ENCODE results near the gene WDR33. TPM values are rescaled to one million over a fixed set of nuclear protein-coding genes. Genes with fewer than 3 reads are reported as not detected.

The WDR33 gene
- polyA plus RNA-seq, 2 donors, result 10.6 to 12.2 TPM

- Histone ChIP-seq H3K4me3 (ENCODE audit: low read depth in 1 of 2, low read length in 2 of 2) (no peak overlapping the region), H3K27ac (ENCODE audit: low read depth in 2 of 2, low read length in 1 of 2) (no peak overlapping the region), H3K27me3 (ENCODE audit: control insufficient read depth in 1 of 2, insufficient read depth in 2 of 2, low read length in 2 of 2) (no peaks in the 10 kb centered on the region), H3K4me1 (ENCODE audit: control insufficient read depth in 2 of 2, insufficient read depth in 2 of 2, low read length in 1 of 2) (peaks cover 4 to 12% of the 10 kb centered on the region in 2 donors), H3K36me3 (ENCODE audit: control insufficient read depth in 2 of 2, insufficient read depth in 2 of 2, low read length in 1 of 2) (peaks cover 3 to 10% of the 10 kb centered on the region in 2 donors), H3K9me3 (ENCODE audit: control insufficient read depth in 2 of 2, insufficient read depth in 1 of 2, low read depth in 1 of 2, low read length in 1 of 2) (no peaks in the 10 kb centered on the region)
- 91 to 95% methylated on average over 5 of the region's 5 CpGs for WGBS, 2 donors
Measured at GRCh38 chr2:127703282-127703681, 107.7 kb downstream of the WDR33 start.

DNA sequence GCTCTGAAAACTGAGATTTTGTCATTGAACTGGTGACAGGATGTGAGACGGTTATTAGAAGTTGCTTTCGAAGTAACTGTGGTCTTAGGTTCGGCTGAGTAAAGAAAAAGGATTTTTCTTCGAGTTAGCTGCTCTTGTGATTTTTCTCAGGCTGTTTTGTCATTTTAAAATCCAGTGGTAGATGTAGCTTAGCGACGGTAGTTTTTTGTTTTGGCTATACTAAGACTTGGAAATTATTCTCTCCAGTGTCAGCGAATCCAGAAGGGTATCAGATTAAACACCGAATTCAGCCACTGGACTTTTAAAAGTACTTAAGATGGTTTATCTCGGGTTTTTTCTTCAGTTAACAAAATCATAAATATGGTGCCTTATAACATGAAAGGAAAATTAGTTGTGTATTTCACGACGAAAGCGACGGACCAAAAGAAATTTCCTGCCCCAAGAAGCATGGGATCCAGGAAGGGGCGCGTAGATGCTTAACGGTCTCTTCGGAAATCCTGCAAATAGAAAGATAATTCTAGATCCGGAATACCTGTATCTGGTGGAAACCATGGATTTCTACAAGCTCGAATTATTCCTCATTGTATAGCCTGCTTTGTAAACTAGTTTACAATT lies 108.5 kb downstream of the WDR33 start:
- H3K27ac ChIP-seq (ENCODE audit: low read depth in 2 of 2, low read length in 1 of 2), result peak overlapping the region; percentile 98 to 100
- H3K36me3 ChIP-seq (ENCODE audit: control insufficient read depth in 2 of 2, insufficient read depth in 2 of 2, low read length in 1 of 2), result peaks cover 2 to 5% of the 10 kb centered on the region in 2 donors
- peaks cover 4 to 8% of the 10 kb centered on the region in 2 donors for H3K4me1 ChIP-seq (ENCODE audit: control insufficient read depth in 2 of 2, insufficient read depth in 2 of 2, low read length in 1 of 2)
- 59 to 62% methylated on average over 19 of the region's 19 CpGs for WGBS, 2 donors
- no peaks in the 10 kb centered on the region for H3K9me3 ChIP-seq (ENCODE audit: control insufficient read depth in 2 of 2, insufficient read depth in 1 of 2, low read depth in 1 of 2, low read length in 1 of 2)
- H3K4me3 ChIP-seq (ENCODE audit: low read depth in 1 of 2, low read length in 2 of 2), result peak overlapping the region; percentile 81 to 93
- H3K27me3 ChIP-seq (ENCODE audit: control insufficient read depth in 1 of 2, insufficient read depth in 2 of 2, low read length in 2 of 2), result no peaks in the 10 kb centered on the region

- 0 to 1% methylated on average over 94 to 108 of the region's 108 CpGs for WGBS, 2 donors
- peak overlapping the region; percentile 81 to 93 for H3K4me3 ChIP-seq (ENCODE audit: low read depth in 1 of 2, low read length in 2 of 2)
- H3K27me3 ChIP-seq (ENCODE audit: control insufficient read depth in 1 of 2, insufficient read depth in 2 of 2, low read length in 2 of 2), result no peaks in the 10 kb centered on the region
- peak overlapping the region; percentile 98 to 100 for H3K27ac ChIP-seq (ENCODE audit: low read depth in 2 of 2, low read length in 1 of 2)
- H3K9me3 ChIP-seq (ENCODE audit: control insufficient read depth in 2 of 2, insufficient read depth in 1 of 2, low read depth in 1 of 2, low read length in 1 of 2), result no peaks in the 10 kb centered on the region
- H3K4me1 ChIP-seq (ENCODE audit: control insufficient read depth in 2 of 2, insufficient read depth in 2 of 2, low read length in 1 of 2), result peaks cover 4 to 8% of the 10 kb centered on the region in 2 donors
- peaks cover 2 to 3% of the 10 kb centered on the region in 2 donors for H3K36me3 ChIP-seq (ENCODE audit: control insufficient read depth in 2 of 2, insufficient read depth in 2 of 2, low read length in 1 of 2)
Measured at GRCh38 chr2:127701651-127702394, 109.1 kb downstream of the WDR33 start.

GRCh38 chr2:127701193-127701650 lies 109.7 kb downstream of the WDR33 start, which contains the start of gene SFT2D3:
Gene SFT2D3 (plus strand): TSS chr2:127701497. CDS start chr2:127701529, 32 bp downstream.
- peak within 1 kb of the TSS; percentile 98 to 100 for H3K27ac ChIP-seq (ENCODE audit: low read depth in 2 of 2, low read length in 1 of 2)
- H3K27me3 ChIP-seq (ENCODE audit: control insufficient read depth in 1 of 2, insufficient read depth in 2 of 2, low read length in 2 of 2), result no peaks in the 10 kb centered on the region
- no peaks in the 10 kb centered on the region for H3K9me3 ChIP-seq (ENCODE audit: control insufficient read depth in 2 of 2, insufficient read depth in 1 of 2, low read depth in 1 of 2, low read length in 1 of 2)
- 0% methylated on average over 43 to 44 of the region's 44 CpGs for WGBS, 2 donors
- H3K4me3 ChIP-seq (ENCODE audit: low read depth in 1 of 2, low read length in 2 of 2), result peak within 1 kb of the TSS; percentile 81 to 93
- H3K36me3 ChIP-seq (ENCODE audit: control insufficient read depth in 2 of 2, insufficient read depth in 2 of 2, low read length in 1 of 2), result no peaks in the 10 kb centered on the region
- H3K4me1 ChIP-seq (ENCODE audit: control insufficient read depth in 2 of 2, insufficient read depth in 2 of 2, low read length in 1 of 2), result peaks cover 4 to 8% of the 10 kb centered on the region in 2 donors

GRCh38 chr2:127700527-127701192 lies 110.3 kb downstream of the WDR33 start:
- no peaks in the 10 kb centered on the region for H3K9me3 ChIP-seq (ENCODE audit: control insufficient read depth in 2 of 2, insufficient read depth in 1 of 2, low read depth in 1 of 2, low read length in 1 of 2)
- H3K27me3 ChIP-seq (ENCODE audit: control insufficient read depth in 1 of 2, insufficient read depth in 2 of 2, low read length in 2 of 2), result no peaks in the 10 kb centered on the region
- H3K4me3 ChIP-seq (ENCODE audit: low read depth in 1 of 2, low read length in 2 of 2), result peak overlapping the region; percentile 81 to 93
- no peaks in the 10 kb centered on the region for H3K36me3 ChIP-seq (ENCODE audit: control insufficient read depth in 2 of 2, insufficient read depth in 2 of 2, low read length in 1 of 2)
- H3K27ac ChIP-seq (ENCODE audit: low read depth in 2 of 2, low read length in 1 of 2), result peak overlapping the region; percentile 98 to 100
- 43 to 47% methylated on average over 17 of the region's 17 CpGs for WGBS, 2 donors
- H3K4me1 ChIP-seq (ENCODE audit: control insufficient read depth in 2 of 2, insufficient read depth in 2 of 2, low read length in 1 of 2), result peaks cover 6 to 11% of the 10 kb centered on the region in 2 donors

GRCh38 chr2:127698553-127699355 lies 112.2 kb downstream of the WDR33 start:
- 95 to 96% methylated on average over 27 of the region's 27 CpGs for WGBS, 2 donors
- Histone ChIP-seq H3K27me3 (ENCODE audit: control insufficient read depth in 1 of 2, insufficient read depth in 2 of 2, low read length in 2 of 2) (no peaks in the 10 kb centered on the region), H3K9me3 (ENCODE audit: control insufficient read depth in 2 of 2, insufficient read depth in 1 of 2, low read depth in 1 of 2, low read length in 1 of 2) (no peaks in the 10 kb centered on the region)

GRCh38 chr2:127697482-127698180 lies 113.3 kb downstream of the WDR33 start:
- Histone ChIP-seq H3K36me3 (ENCODE audit: control insufficient read depth in 2 of 2, insufficient read depth in 2 of 2, low read length in 1 of 2) (no peaks in the 10 kb centered on the region), H3K27ac (ENCODE audit: low read depth in 2 of 2, low read length in 1 of 2) (no peak overlapping the region), H3K27me3 (ENCODE audit: control insufficient read depth in 1 of 2, insufficient read depth in 2 of 2, low read length in 2 of 2) (no peaks in the 10 kb centered on the region), H3K4me1 (ENCODE audit: control insufficient read depth in 2 of 2, insufficient read depth in 2 of 2, low read length in 1 of 2) (peaks cover 2 to 9% of the 10 kb centered on the region in 2 donors), H3K9me3 (ENCODE audit: control insufficient read depth in 2 of 2, insufficient read depth in 1 of 2, low read depth in 1 of 2, low read length in 1 of 2) (no peaks in the 10 kb centered on the region), H3K4me3 (ENCODE audit: low read depth in 1 of 2, low read length in 2 of 2) (no peak overlapping the region)
- WGBS, 2 donors, result 92 to 95% methylated on average over 21 of the region's 21 CpGs

More at GRCh38 chr2:127698553-127699355, 112.2 kb downstream of the WDR33 start:
- Histone ChIP-seq H3K27ac (ENCODE audit: low read depth in 2 of 2, low read length in 1 of 2) (no peak overlapping the region), H3K4me1 (ENCODE audit: control insufficient read depth in 2 of 2, insufficient read depth in 2 of 2, low read length in 1 of 2) (peaks cover 6 to 12% of the 10 kb centered on the region in 2 donors), H3K4me3 (ENCODE audit: low read depth in 1 of 2, low read length in 2 of 2) (no peak overlapping the region), H3K36me3 (ENCODE audit: control insufficient read depth in 2 of 2, insufficient read depth in 2 of 2, low read length in 1 of 2) (no peaks in the 10 kb centered on the region)

GRCh38 chr2:127695491-127696472 lies 115.2 kb downstream of the WDR33 start:
- Histone ChIP-seq H3K4me3 (ENCODE audit: low read depth in 1 of 2, low read length in 2 of 2) (peak overlapping the region; percentile 9 to 12), H3K9me3 (ENCODE audit: control insufficient read depth in 2 of 2, insufficient read depth in 1 of 2, low read depth in 1 of 2, low read length in 1 of 2) (peaks cover under 1% of the 10 kb centered on the region in 2 donors), H3K4me1 (ENCODE audit: control insufficient read depth in 2 of 2, insufficient read depth in 2 of 2, low read length in 1 of 2) (peaks cover 2 to 9% of the 10 kb centered on the region in 2 donors), H3K27ac (ENCODE audit: low read depth in 2 of 2, low read length in 1 of 2) (peak overlapping the region in 1 of 2 donors; percentile 34), H3K36me3 (ENCODE audit: control insufficient read depth in 2 of 2, insufficient read depth in 2 of 2, low read length in 1 of 2) (no peaks in the 10 kb centered on the region), H3K27me3 (ENCODE audit: control insufficient read depth in 1 of 2, insufficient read depth in 2 of 2, low read length in 2 of 2) (no peaks in the 10 kb centered on the region)
- 34 to 43% methylated on average over 52 of the region's 52 CpGs for WGBS, 2 donors
